GM18868 (cell line): ENCODE measurements around the gene AKAP12.
"Not testable (repeated sequence)": the region's sequence is repeated elsewhere in the genome, so short reads cannot be mapped to it uniquely, and the experiment has no call there.

Source experiments
- ATAC-seq: cut with Tn5 transposase; IDR thresholded peaks from one replicate; pipeline ENCODE4 v1.9.1; 2021; ENCODE audit warnings: mild to moderate bottlenecking, moderate library complexity; ENCODE audit not compliant: unreplicated experiment

AKAP12 gene

GRCh38 chr6:151340219-151340978 is 100.6 kb downstream of the AKAP12 start:
- ATAC-seq = no peak

- no peak for ATAC-seq
Measured at GRCh38 chr6:151341476-151342195, 101.9 kb downstream of the AKAP12 start.

GRCh38 chr6:151342750-151343149 is 103.0 kb downstream of the AKAP12 start:
- not testable (repeated sequence) for ATAC-seq

GRCh38 chr6:151349651-151350270 is 110.0 kb downstream of the AKAP12 start:
- ATAC-seq = no peak

- ATAC-seq = no peak
Measured at GRCh38 chr6:151350442-151351145, 110.8 kb downstream of the AKAP12 start.

- no peak for ATAC-seq
Measured at GRCh38 chr6:151351146-151351700, 111.5 kb downstream of the AKAP12 start.

- ATAC-seq = no peak
Measured at GRCh38 chr6:151351731-151352130, 112.0 kb downstream of the AKAP12 start.

GRCh38 chr6:151352410-151353396 is 112.9 kb downstream of the AKAP12 start:
- ATAC-seq = no peak

GRCh38 chr6:151353795-151354194 is 114.0 kb downstream of the AKAP12 start:
- ATAC-seq = no peak

- not testable (repeated sequence) for ATAC-seq
Measured at GRCh38 chr6:151356983-151357382, 117.2 kb downstream of the AKAP12 start.

GRCh38 chr6:151357758-151358436 is 118.1 kb downstream of the AKAP12 start:
- ATAC-seq = no peak

GRCh38 chr6:151358475-151358874 is 118.7 kb downstream of the AKAP12 start:
- no peak for ATAC-seq

GRCh38 chr6:151359486-151359885 is 119.7 kb downstream of the AKAP12 start:
- no peak for ATAC-seq

- ATAC-seq = no peak
Measured at GRCh38 chr6:151365233-151365632, 125.5 kb downstream of the AKAP12 start.

GRCh38 chr6:151370509-151371078 is 130.8 kb downstream of the AKAP12 start:
- ATAC-seq = no peak

- no peak for ATAC-seq
Measured at GRCh38 chr6:151372164-151372563, 132.4 kb downstream of the AKAP12 start.

- no peak for ATAC-seq
Measured at GRCh38 chr6:151374036-151374683, 134.4 kb downstream of the AKAP12 start.

- no peak for ATAC-seq
Measured at GRCh38 chr6:151375833-151376232, 136.1 kb downstream of the AKAP12 start.
